Skin of body (tissue), 2 donors: ENCODE data around the gene MYO5B. TPM values are rescaled to one million over a fixed set of nuclear protein-coding genes. Genes with fewer than 3 reads are reported as not detected.
A peak's percentile ranks its signal among the peaks of the same experiment; 100 is the strongest.

Experiments
- DNase-seq: peaks from one replicate; lab custom pipeline; 2025; lab: John Stamatoyannopoulos, UW
- total RNA-seq: library from RNA; depleted of rRNA; stranded (reverse); fragments of >200 nt; gene quantifications from one replicate; pipeline ENCODE4 v1.2.3, GENCODE V29; 2014

The MYO5B gene
- total RNA-seq, 1 donor from 2014 or later: 12.7 TPM

- no peak for DNase-seq
Measured at GRCh38 chr18:50073319-50073718, 121.6 kb downstream of the MYO5B start.

- DNase-seq: no peak
Measured at GRCh38 chr18:50072146-50072545, 122.8 kb downstream of the MYO5B start.

GRCh38 chr18:50071397-50071796 lies 123.5 kb downstream of the MYO5B start:
- DNase-seq: peak; percentile 68

- no peak for DNase-seq
Measured at GRCh38 chr18:50069422-50069821, 125.5 kb downstream of the MYO5B start.

GRCh38 chr18:50065527-50065926 lies 129.4 kb downstream of the MYO5B start:
- DNase-seq: no peak

GRCh38 chr18:50065039-50065438 lies 129.9 kb downstream of the MYO5B start:
- no peak for DNase-seq

GRCh38 chr18:50061876-50062517 lies 132.9 kb downstream of the MYO5B start:
- no peak for DNase-seq

- DNase-seq: no peak
Measured at GRCh38 chr18:50060822-50061221, 134.1 kb downstream of the MYO5B start.

GRCh38 chr18:50058731-50059130 lies 136.2 kb downstream of the MYO5B start:
- no peak for DNase-seq

- no peak for DNase-seq
Measured at GRCh38 chr18:50057009-50057408, 137.9 kb downstream of the MYO5B start.

- DNase-seq: no peak
Measured at GRCh38 chr18:50056185-50056584, 138.8 kb downstream of the MYO5B start.

- no peak for DNase-seq
Measured at GRCh38 chr18:50055488-50055887, 139.5 kb downstream of the MYO5B start.

GRCh38 chr18:50053111-50053510 lies 141.8 kb downstream of the MYO5B start:
- no peak for DNase-seq

GRCh38 chr18:50051288-50051687 lies 143.7 kb downstream of the MYO5B start:
- DNase-seq: no peak

GRCh38 chr18:50045126-50045525 lies 149.8 kb downstream of the MYO5B start:
- no peak for DNase-seq

- no peak for DNase-seq
Measured at GRCh38 chr18:50044402-50044801, 150.5 kb downstream of the MYO5B start.

GRCh38 chr18:50042611-50043010 lies 152.3 kb downstream of the MYO5B start:
- DNase-seq: no peak

- DNase-seq: no peak
Measured at GRCh38 chr18:50039746-50040145, 155.2 kb downstream of the MYO5B start.

- no peak for DNase-seq
Measured at GRCh38 chr18:50038448-50038847, 156.5 kb downstream of the MYO5B start.

GRCh38 chr18:50034029-50034428 lies 160.9 kb downstream of the MYO5B start:
- no peak for DNase-seq

- DNase-seq: no peak
Measured at GRCh38 chr18:50033004-50033403, 161.9 kb downstream of the MYO5B start.

- no peak for DNase-seq
Measured at GRCh38 chr18:50030146-50030545, 164.8 kb downstream of the MYO5B start.

GRCh38 chr18:50027996-50028395 lies 167.0 kb downstream of the MYO5B start:
- DNase-seq: no peak

- no peak for DNase-seq
Measured at GRCh38 chr18:50024466-50024865, 170.5 kb downstream of the MYO5B start.
